HG02610 (cell line): ENCODE measurements around the gene ACSS1.

Experiments
- ATAC-seq: cut with Tn5 transposase; IDR thresholded peaks from one replicate; pipeline ENCODE4 v1.9.1; 2021; ENCODE audit warnings: mild to moderate bottlenecking, moderate library complexity; ENCODE audit not compliant: unreplicated experiment

Gene ACSS1

DNA sequence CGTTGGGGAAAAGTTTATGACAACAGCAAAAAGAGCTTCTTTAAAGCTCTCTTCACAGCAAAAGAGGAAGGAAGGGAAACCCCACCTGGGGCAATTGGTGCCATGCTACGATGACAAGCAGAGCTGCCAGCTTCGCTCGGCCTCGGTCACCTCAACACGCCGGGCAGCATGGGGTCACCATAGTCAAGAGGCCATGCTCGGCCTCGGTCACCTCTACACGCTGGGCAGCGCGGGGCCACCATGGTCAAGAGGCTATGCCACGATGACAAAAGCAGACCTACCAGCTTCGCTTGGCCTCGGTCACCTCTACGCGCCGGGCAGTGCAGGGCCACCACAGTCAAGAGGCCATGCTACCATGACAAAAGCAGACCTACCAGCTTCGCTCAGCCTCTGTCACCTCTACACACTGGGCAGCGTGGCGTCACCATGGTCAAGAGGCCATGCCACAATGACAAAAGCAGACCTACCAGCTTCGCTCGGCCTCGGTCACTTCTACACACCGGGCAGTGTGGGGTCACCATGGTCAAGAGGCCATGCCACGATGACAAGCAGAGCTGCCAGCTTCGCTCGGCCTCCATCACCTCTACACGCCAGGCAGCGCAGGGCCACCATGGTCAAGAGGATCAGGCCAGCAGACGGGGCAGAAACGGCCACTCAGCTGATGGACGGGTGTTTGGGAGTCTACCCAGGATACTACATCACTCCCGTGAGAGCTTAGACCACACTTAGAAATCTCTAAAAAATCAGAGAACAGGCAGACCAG lies 77.5 kb downstream of the ACSS1 start:
- no peak for ATAC-seq

DNA sequence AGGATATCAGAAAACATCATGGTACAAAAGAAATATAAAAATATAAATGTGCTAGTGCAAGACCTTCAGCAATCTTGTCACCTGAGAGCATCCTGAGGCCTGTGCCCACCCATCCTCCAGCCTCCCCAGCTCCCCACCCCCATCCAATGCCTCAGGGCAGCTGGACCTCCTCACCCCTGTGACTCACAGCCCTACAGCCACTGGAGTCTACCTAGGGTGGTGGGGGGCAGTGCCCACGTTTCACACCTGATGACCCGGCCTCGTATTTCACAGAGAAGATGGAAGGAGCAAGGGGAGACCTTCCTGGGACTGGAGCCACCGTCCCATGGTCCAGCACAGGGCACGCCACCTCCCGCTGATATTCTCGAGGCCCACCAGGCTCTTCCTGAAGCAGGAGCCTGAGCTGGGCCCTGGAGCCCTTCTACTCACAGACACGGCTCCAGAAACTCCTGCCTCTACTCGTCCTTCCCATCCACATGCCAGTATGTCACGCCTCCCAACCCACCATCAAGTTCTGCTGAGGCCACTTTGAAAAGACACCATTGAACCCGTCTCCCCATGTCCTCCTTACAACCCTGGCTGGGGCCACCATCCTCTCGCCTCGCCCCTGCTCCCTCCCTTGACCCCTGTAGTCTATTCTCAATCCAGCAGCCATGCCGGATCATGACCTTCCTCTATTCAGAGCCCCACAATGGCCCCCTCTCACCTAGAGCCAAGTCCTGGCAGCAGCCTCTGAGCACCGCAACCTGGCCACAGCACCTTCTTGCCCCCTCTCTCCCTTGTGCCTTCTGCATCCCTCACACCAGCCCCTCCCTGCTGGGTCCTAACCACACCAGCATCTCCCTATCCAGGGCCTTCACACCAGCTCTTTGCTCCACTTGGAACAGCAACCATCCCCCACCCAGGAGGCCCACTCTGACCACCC lies 78.6 kb downstream of the ACSS1 start:
- ATAC-seq: no peak

DNA sequence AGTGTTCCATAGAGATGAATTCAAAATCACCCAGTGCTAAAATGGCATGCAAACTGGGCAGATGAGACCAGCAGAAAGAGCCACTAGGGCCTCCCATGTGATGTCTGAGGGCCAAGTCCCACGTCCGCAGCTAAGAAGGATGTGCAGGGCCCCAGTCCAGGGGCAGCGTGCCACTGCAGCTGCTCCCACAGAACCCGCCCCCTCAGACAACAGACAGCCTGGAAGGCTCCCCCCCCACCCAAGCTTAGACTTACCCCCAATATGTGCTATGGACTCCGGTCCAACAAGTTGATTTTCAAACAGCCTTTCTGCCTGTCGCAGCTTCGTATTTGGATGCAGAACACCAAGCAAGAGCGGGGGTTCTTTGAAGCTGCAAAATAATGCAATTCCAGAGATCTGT lies 79.4 kb downstream of the ACSS1 start:
- ATAC-seq: no peak

DNA sequence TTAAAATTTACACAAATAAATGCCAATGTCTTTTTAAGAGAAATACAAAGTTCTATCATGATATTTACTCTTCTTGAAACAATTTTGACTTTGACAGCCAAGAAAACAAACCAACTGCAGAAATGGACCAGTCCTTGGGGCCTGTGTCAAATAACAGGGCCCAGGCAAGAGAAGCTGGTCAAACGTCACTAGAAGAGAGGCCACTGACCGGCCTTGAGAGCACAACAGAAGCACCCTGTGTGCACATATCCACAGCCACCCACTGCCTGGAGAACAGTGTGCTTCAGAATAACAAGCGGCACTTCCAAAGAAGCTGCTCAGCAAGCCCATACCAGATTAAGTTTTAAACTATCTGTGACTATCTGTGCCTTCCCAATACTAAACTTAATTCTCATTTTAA lies 80.1 kb downstream of the ACSS1 start:
- ATAC-seq: no peak

DNA sequence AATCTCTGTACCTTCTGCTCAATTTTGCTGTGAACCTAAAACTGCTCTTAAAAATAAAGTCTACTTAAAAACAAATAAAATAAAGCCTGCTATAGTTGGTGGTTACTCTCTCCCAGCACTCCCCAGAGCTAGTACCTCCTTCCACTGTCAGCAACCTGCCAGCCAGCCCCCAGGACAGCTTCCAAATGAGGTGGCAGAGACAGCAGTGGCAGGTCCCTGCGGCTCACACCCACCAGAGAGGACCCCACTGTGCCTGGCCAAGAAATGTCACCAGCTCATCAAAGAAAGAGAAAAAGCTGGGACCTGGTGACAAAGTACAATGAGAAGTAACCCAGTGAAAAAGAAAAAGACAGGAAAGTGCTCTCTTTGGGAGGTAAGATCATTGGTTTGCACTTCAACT lies 80.6 kb downstream of the ACSS1 start:
- ATAC-seq: no peak

DNA sequence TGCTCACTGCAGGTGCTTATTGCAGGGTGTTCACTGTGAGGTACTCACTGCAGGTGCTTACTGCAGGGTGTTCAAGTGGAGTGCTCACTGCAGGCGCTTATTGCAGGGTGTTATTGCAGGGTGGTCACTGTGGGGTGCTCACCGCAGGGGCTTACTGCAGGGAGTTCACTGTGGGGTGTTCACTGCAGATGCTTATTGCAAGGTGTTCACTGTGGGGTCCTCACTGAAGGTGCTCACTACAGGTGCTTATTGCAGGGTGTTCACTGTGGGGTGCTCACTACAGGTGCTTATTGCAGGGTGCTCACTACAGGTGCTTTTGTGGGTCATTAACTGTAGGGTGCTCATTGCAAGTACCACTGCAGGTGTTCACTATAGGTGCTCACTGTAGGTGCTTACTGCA lies 85.6 kb downstream of the ACSS1 start:
- ATAC-seq: no peak

DNA sequence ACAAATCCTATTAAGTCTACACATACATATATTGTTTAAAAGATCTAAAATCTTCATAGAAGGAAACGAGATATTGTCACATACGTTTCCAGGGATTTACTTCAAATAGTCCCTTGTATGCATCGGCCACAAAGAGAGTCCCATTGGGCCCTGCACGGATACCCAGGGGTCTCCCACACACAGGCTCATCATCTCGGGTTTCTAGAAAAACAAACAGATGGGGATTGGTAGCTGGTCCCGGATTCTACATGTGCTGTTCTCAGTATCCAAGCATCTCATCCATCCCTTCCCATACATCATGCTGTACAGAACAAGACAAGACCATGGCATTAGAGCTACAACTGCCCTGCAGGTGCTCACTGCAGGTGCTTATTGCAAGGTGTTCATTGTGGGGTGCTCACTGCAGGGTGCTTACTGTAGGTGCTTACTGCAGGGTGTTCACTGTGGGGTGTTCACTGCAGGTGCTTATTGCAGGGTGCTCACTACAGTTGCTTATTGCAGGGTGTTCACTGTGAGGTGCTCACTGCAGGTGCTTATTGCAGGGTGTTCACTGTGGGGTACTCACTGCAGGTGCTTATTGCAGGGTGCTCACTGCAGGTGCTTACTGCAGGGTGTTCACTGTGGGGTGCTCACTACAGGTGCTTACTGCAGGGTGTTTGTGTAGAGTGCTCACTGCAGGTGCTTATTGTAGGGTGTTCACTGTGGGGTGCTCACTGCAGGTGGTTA lies 86.4 kb downstream of the ACSS1 start:
- no peak for ATAC-seq

DNA sequence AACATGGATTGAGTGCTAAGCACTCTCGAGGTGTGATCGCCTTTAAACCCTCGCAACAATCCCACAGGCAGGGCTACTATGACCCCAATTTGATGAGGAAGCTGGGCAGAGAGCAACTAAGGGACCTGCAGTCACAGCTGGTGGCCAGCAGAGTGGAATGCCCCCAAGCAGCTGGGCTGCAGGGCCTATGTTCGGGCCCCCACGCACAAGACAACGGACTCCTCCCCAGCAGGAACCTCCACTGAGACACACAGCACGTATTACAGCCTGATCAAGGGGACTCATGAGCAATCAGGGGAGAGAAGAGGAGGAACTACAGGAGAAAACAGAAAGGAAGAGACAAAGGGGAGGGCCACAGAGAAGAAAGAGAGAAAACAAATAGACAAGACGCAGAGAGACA lies 87.2 kb downstream of the ACSS1 start:
- no peak for ATAC-seq

DNA sequence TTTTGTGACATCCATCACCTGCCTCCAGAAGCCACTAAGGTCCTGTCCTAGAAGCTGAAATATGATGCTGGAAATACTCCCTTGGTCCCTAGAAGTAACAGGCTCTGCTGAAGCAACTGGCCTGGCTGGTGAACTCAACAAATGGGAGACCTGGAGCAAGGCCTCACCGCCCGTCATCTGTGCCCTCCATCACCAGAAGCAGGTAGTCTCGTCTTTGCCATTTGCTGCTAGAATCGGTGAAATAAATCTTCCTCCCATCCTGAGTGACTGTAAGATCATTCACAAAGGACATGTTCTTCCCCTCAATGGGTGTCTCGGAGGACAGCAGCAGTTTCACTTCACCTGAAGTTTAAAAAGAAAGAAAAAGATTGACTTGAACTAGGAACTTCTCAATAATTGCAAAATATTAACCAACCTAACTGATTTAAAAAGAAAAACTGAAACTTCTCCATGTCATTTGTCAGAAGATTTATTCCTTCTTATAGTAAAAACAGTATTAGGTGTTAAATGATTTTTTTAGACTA lies 87.8 kb downstream of the ACSS1 start:
- no peak for ATAC-seq

DNA sequence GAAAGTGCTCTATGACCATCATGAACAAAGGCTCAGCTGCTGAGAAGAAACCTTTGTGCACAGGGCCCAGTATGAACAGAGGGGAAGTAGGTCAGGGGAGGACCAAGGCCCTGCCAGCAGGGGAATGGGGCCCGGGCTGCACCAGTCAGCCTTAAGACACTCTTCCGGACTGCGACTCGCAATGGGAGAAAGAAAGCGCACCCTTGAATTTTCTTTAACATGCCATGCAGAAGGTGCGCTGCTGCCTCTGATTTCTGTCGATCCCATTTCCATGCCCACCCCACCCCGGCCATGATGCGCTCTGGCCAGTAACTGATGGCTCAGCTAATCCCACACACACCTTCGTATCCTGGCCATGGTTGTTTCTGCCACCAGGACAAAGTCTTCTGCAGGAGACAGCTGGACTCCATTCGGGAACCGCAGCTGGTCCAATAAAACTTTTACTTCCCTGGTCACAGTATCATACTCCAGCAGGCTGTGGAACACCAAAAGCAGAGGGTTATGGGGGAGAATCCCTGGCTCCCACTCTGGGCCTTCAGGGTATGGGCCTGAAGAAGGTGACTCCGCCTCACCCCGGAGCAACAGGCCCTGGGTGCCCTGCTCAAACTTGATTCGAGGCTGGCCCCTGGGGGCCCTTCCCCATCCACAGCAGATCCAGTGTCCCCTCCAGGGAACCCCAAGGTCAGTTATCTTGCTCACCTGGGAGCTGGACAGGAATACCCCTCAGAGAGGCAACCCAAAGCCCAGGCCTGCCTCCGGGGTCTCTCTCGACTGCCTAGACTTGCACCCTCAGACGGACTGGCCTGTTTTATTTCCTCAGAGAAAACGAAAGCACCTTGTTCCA lies 88.5 kb downstream of the ACSS1 start:
- ATAC-seq: no peak

DNA sequence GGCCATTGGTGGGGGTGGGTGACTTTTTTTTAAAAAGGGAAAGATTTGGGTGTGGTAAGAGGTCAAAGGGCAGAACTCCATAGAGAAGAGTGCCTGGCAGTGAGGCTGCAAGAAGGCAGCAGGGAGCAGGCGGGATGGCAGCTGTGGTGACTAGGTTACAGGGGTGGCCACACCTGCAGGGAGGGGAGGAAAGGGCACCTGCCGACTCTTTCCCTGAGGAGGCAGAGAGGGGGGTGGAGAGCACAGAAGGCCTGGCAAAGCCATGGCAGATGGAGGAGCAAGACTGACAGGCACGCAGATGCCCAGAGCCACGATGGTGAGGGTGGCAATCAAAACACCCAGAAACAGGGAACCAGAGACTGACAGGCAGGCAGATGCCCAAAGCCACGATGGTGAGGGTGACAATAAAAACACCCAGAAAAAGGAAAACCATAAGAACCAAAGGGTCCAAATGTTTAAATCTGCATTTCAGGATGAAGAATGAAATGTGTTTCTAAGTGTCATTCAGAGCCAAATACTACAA lies 89.6 kb downstream of the ACSS1 start:
- ATAC-seq: no peak

DNA sequence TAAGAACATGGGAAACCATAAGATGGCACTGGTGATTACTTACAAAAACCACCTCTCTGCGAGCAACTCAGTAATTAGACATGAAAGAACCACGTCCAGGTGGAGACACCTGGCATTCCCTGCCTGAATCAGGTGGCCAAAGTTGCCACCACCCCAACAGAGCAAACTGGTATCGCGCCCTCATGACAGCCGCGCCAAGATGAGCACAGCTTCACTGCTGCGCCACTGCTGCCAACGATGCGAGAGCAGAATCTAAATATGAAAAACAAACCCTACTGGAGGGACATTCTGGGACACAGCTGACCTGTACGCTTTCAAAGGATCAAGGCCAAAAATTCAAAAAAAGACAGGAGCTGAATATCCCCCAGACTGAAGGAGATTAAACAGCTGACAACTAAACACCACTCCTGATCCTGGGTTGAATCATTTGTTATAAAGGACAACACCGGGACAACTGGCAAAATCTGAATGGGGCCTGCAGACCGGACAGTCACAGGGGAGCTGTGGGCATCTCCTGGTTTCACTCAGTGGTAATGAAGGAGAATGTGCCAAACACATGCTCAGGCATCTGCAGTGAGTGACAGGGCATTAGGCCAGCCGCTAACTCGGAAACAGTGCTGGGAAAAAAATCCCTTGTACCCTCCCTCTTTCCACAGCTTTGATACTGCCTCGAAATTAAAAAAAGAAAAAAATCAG lies 91.5 kb downstream of the ACSS1 start:
- no peak for ATAC-seq

DNA sequence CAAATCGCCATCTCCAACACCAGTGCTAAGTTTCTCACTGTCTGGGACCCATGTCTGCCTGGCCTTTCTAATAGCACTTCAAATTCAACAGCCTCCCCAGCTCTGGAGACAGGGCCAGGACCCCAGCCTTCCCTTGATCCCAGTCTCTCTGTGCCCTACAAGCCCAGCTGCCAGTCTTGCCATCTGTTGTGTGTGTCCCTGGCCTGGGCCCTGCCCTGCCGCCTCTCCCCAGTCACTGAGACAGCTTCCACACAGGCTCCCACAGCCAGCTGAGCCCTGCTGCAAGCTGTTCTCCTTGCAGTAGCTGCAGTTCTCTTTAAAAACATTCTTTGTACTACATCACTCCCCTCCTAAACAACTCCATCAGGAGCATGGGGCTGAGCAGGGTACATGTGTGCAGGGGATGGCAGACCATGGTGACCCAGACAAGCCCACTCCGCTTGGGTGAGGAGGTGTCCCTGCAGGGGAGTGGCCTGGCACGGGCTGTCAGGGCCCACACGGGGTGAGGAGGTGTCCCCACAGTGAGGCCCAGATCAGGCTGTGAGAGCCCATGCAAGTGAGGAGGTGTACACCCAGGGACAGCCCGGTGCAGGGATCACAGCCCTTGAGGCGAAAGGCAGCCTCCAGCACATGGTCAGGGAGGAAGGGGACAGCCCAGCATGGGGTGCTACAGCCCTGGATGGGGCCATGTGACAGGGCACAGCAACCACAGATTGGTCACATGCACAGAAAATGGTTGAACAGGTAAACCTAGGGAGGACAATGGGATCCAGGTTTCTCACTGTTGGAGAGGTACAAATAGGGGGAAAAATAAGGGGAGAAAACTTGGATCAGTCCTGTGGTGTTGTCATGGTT lies 92.6 kb downstream of the ACSS1 start:
- no peak for ATAC-seq

DNA sequence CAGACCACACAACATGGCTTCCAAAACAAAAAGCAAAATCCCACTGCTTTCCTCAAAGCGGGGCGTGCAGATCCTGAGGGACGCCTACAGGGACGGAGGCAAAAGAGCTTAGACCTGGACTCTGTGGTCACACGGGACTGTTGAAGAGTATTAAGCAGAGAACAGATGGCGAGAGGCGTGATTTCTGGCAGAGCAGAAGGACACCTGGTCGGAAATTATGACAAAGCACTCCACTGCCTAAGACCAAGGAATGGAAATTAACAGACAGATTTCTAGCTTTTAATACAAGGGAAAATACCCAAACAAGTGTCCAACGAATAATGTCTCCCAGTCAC lies 93.5 kb downstream of the ACSS1 start:
- ATAC-seq: no peak

DNA sequence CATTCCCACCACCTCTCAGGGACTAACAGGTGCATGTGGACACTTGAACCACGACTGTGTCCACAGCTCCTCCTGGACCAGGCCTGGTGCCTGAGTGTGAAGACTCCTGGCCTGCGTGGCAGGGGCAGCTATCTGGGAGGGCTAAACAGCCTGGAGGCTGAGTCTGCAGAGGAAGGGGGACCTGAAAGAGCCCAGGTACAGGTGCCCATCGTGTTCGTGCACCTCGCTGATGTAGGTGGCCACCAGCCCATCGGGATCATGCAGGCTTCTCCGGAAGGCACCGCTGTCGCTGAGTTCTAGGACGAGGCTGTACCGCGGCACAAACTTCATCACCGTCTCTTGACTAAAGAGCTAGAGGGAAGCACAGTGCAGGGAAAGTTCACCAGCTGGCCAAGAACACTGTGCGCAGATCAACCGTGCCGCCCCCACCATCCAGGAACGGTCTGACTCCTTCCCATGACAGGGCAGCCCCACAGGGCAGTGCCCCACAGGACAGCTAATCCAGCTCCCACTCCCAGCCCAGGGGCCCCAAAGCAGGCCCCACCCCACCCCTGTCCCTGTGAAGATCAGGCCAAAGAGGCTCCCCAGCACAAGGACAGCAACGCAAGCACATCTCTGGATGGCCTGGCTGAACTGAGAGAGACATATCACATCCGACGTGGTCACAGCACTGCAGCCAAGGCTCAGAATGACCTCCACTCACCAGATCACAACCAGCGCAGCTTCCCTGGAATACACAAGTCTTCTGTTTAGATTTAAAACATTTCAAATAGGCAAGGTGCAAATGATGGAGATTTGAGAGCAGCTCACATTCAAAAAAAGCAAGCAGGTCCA lies 94.0 kb downstream of the ACSS1 start:
- no peak for ATAC-seq

DNA sequence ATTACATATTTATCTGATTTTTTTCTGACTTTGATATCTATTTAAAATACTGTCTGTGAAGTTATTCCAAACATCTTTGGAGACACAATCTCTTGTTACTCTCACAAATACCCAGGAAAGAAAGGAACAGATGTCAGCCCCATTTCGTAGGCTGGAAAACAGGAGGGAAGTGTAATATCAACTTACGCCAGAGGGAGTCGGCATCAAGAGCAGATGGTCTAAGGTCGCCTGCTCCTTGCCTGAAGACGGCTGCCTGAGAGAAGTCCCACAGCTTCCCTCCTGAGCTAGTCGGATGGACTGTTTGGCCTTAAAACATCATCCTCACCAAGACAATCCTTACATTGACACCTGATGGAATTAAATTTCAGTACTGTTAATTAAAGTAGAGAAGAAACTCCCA lies 95.4 kb downstream of the ACSS1 start:
- ATAC-seq: no peak

DNA sequence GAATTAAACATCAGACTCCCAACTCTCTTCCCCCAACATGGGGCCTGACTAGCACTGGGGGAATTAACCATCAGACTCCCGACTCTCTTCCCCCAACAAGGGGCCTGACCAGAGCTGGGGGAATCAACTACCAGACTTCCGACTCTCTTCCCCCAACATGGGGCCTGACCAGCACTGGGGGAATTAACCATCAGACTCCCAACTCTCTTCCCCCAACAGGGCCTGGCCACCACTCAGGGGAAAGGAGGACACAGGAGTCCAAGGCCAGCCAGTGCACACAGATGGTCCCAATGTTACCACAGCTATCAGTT lies 95.8 kb downstream of the ACSS1 start:
- ATAC-seq: no peak
